Measurements from ENCODE around the gene CYP39A1.

CYP39A1 gene

DNA sequence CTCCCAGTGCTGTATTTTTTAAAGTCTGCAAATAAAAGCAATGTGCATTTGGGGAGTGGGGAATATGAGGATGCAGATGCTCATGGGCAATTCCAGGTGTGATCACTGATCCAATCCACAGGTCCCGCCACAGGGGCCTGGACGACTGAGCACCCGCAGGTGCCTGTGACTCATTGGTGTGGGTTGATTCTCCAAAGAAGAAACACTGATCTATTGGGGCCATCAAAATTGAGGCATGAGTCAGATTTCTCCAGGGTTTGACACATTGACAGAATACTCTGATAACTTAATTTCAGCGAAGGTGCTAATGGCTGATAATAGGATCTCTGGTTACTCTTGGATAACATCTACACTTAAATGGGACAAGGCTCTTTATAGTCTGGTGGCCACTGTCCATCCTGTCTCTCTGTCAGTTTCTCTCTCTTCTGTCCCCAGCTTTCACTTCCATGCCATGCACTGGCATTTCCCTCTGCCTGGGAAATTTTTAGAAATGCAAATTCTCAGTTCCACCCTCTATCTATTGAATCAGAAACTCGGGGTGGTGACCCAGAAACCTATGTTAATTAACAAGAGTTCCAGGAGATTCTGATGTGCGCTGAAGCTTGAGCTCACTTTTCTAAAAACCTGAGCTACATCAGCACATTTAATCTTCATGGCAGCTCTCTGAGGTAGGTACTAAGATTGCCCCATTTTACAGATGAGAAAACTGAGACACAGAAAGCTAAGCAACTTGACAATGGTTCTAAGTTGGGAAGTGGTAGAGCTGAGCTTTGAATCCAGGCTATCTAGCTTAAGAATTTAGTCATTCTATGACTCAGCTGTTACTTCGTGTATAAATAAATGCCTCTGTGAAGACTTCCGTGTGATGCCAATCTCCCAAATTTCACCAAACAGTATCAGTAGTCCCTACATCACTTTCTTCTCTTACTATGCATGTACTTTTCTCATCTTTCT, 151.2 kb downstream of the CYP39A1 start:
- TF ChIP-seq, protein P1, sequence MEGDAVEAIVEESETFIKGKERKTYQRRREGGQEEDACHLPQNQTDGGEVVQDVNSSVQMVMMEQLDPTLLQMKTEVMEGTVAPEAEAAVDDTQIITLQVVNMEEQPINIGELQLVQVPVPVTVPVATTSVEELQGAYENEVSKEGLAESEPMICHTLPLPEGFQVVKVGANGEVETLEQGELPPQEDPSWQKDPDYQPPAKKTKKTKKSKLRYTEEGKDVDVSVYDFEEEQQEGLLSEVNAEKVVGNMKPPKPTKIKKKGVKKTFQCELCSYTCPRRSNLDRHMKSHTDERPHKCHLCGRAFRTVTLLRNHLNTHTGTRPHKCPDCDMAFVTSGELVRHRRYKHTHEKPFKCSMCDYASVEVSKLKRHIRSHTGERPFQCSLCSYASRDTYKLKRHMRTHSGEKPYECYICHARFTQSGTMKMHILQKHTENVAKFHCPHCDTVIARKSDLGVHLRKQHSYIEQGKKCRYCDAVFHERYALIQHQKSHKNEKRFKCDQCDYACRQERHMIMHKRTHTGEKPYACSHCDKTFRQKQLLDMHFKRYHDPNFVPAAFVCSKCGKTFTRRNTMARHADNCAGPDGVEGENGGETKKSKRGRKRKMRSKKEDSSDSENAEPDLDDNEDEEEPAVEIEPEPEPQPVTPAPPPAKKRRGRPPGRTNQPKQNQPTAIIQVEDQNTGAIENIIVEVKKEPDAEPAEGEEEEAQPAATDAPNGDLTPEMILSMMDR (IDR thresholded peaks at IDR 0.05; ENCODE audit: low read depth, low read length, poor library complexity, severe bottlenecking): no peak
- no peak for TF ChIP-seq EZH2phosphoT487 (IDR thresholded peaks at IDR 0.05; ENCODE audit: borderline replicate concordance, low read length)
- no peaks in the 10 kb centered on the region for H3K4me1 ChIP-seq (ENCODE audit: control insufficient read depth, low read length)
- H3K4me3 ChIP-seq (ENCODE audit: low read length): no peak overlapping the region
- H3K9me3 ChIP-seq (ENCODE audit: control insufficient read depth, insufficient read depth, low read length): no peaks in the 10 kb centered on the region
- H3F3A ChIP-seq (ENCODE audit: control insufficient read depth, insufficient read depth): no peaks in the 10 kb centered on the region
- H3K79me2 ChIP-seq (ENCODE audit: control insufficient read depth, low read length): no peaks in the 10 kb centered on the region
- no peaks in the 10 kb centered on the region for H4K20me1 ChIP-seq (ENCODE audit: control insufficient read depth, insufficient read depth, low read depth, low read length)
- peaks cover 3% of the 10 kb centered on the region for H3K27me3 ChIP-seq (ENCODE audit: control insufficient read depth, low read length)
- no peak overlapping the region for H3K27ac ChIP-seq (ENCODE audit: low read depth, low read length)
- no peaks in the 10 kb centered on the region for H3K9me2 ChIP-seq (replicated peaks; ENCODE audit: control insufficient read depth, low read length)
- no peak overlapping the region for H3K4me2 ChIP-seq (ENCODE audit: low read length)
- H3K36me3 ChIP-seq (ENCODE audit: control insufficient read depth, low read length): no peaks in the 10 kb centered on the region

DNA sequence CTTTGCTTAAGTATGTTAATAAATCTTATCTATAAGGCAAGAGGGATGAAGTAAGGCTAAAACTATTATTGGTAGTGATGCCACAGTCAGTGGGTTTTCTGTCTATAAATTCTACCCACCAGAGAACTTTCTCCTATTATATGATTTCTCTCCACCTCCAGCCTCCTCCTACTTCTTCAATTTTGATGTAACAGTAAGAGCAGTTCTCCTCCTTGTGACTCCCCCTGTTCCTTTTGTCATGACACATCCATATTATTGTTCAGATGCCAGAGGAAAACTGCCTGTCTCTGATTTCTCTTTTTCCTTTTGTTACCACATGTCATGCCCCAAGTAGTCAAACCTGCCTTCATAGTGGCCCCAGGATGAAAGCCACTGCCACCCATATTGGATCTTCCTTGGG, 152.2 kb downstream of the CYP39A1 start:
- no peak overlapping the region for H3K4me3 ChIP-seq (ENCODE audit: low read length)
- H3K4me1 ChIP-seq (ENCODE audit: control insufficient read depth, low read length): no peaks in the 10 kb centered on the region
- H3F3A ChIP-seq (ENCODE audit: control insufficient read depth, insufficient read depth): no peaks in the 10 kb centered on the region
- no peaks in the 10 kb centered on the region for H3K9me2 ChIP-seq (replicated peaks; ENCODE audit: control insufficient read depth, low read length)
- no peaks in the 10 kb centered on the region for H3K9me3 ChIP-seq (ENCODE audit: control insufficient read depth, insufficient read depth, low read length)
- H3K79me2 ChIP-seq (ENCODE audit: control insufficient read depth, low read length): no peaks in the 10 kb centered on the region
- no peaks in the 10 kb centered on the region for H3K36me3 ChIP-seq (ENCODE audit: control insufficient read depth, low read length)
- H3K27me3 ChIP-seq (ENCODE audit: control insufficient read depth, low read length): peaks cover 3% of the 10 kb centered on the region
- H3K4me2 ChIP-seq (ENCODE audit: low read length): no peak overlapping the region
- TF ChIP-seq, protein P1 (IDR thresholded peaks at IDR 0.05; ENCODE audit: low read depth, low read length, poor library complexity, severe bottlenecking): no peak
- TF ChIP-seq EZH2phosphoT487 (IDR thresholded peaks at IDR 0.05; ENCODE audit: borderline replicate concordance, low read length): no peak
- no peak overlapping the region for H3K27ac ChIP-seq (ENCODE audit: low read depth, low read length)
- H4K20me1 ChIP-seq (ENCODE audit: control insufficient read depth, insufficient read depth, low read depth, low read length): no peaks in the 10 kb centered on the region

All from DOHH2 (cell line).